Cerebellar cortex (tissue), 1 donor: ENCODE results near the gene ERCC1.
A peak's percentile ranks its signal among the peaks of the same experiment; 100 is the strongest.
"Not testable (repeated sequence)": the region's sequence is repeated elsewhere in the genome, so short reads cannot be mapped to it uniquely, and the experiment has no call there.

Experiments
- DNase-seq: peaks from one replicate; pipeline ENCODE4 v3.0.0-alpha.2; 2015; ENCODE audit warnings: low spot score

The ERCC1 gene

DNA sequence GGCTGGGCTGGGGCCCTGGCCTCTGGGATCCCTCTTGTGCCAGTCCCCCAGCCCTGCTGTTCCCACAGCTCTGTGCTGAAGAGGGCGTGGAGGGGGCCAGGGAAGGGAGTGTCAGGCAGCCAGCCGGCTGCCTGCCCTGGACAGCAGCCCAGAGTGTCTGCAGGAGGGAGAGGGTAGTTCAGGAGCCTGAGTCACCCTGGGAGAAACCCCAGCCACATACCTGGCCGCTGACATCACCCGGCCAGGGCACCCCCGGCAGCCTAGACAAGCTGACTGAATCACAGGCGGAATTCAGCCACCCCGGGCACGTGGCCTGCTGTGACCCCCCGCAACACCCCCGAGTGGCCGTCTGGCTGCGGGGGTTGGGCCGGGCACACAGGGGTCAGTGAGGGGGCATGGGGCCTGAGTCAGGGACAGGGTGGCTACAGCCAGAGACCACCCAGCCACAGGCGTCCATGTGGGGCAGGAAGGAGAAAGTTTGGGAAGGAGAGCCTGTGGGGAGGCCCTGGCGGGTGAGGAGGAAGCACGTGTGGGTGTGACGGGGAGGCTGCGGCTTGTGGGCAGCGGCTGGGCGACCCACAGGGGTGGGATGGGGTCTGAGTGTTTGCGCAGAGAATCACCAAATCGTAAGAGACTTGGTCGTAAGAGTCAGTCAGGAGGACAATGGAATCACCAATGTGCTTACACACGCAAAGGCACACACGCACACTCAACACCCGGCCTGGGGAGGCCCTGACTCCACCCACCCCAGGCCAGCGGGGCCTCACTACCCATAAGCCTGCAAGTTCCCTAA, 32.2 kb upstream of the ERCC1 start:
- DNase-seq: peak; percentile 71

DNA sequence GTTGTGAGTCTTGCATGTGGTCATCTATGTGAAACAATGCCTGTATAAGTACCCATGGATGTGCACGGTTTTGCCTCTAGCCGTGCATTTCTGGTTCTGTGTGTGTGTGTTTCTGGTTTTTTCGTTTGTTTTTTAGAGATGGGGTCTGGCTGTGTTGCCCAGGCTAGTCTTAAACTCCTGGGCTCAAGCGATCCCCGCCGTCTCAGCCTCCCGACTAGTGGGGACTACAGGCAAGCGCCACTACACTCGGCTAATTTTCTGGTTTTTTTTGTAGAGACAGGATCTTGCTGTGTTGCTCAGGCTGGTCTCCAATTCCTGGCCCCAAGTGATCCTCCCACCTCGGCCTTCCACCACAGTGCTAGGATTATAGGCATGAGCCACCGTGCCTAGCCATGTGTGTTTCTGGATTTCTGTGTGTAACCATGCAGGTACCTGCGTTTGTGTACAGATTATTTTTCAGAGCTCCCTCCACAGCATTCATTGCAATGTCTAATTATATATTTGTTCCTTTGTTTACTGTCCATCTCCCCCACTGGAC, 28.2 kb upstream of the ERCC1 start:
- no peak for DNase-seq

DNA sequence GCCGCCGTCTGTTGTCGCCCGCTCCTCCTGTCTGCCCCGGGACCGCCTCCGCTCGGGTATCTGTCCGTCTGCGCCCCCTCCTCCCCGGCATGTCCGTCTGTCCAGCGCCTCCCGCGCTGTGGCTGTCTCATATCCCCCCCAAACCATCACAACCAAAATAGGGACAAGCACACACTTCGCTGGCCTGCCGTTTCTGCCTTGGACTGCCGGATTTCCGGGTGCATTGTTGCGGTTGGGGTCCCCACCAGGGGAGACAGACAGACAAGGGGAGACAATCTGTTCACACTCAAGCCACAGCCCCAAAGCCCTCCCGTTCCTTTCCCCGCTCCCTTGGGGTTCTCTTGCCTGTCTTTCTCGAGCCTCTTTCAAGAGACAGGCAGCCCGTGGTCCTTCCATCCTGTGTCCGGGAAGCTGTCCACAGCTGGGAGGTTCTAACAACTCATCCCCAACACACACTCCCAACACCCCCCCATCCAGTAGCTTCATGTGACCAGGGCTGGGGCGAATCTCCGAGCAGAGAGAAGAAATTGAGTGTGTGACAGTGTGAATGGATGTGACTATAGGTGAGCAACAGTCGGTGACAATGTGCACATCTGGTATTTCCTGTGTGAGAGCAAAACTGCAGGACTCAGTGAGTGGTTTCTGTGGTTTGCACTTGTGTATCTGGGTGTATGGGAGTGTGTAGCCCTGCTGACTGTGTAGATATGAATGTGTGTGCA, 27.6 kb upstream of the ERCC1 start:
- DNase-seq: no peak

DNA sequence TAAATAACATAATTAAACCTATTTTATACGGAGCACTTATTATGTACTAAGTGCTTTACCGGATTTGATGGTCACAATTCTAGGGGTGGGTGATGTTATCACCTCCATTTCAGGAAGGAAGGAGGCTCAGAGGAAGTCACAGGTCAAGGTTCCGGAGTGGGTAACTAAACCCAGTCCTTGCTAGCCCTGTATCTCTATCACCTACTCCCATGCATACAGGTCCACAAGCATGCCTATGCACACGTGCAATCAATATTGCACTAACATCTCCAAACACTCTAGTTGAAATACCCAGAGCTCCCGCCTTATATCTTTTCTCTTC, 26.3 kb upstream of the ERCC1 start:
- DNase-seq: no peak

- DNase-seq: no peak
Measured at GRCh38 chr19:45448887-45449299, 25.2 kb upstream of the ERCC1 start.

DNA sequence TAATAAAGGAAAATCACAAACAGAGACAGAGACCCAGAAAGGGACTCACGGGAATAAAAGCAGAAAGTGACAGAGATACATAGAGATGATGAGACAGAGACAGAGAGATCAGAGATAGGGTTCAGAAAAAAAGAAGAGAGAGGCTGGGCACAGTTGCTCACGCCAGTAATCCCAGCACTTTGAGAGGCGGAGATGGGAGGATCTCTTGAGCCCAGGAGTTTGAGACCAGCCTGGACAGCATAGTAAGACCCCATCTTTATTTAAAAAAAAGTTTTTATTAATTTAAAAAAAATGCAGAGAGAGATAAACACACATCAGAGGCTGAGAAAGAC, 24.7 kb upstream of the ERCC1 start:
- DNase-seq: no peak

- no peak for DNase-seq
Measured at GRCh38 chr19:45446944-45447343, 23.2 kb upstream of the ERCC1 start.

- DNase-seq: no peak
Measured at GRCh38 chr19:45446295-45446694, 22.6 kb upstream of the ERCC1 start.

GRCh38 chr19:45445139-45445538, 21.4 kb upstream of the ERCC1 start:
- no peak for DNase-seq

- peak; percentile 69 for DNase-seq
Measured at GRCh38 chr19:45444318-45445041, 20.8 kb upstream of the ERCC1 start.

DNA sequence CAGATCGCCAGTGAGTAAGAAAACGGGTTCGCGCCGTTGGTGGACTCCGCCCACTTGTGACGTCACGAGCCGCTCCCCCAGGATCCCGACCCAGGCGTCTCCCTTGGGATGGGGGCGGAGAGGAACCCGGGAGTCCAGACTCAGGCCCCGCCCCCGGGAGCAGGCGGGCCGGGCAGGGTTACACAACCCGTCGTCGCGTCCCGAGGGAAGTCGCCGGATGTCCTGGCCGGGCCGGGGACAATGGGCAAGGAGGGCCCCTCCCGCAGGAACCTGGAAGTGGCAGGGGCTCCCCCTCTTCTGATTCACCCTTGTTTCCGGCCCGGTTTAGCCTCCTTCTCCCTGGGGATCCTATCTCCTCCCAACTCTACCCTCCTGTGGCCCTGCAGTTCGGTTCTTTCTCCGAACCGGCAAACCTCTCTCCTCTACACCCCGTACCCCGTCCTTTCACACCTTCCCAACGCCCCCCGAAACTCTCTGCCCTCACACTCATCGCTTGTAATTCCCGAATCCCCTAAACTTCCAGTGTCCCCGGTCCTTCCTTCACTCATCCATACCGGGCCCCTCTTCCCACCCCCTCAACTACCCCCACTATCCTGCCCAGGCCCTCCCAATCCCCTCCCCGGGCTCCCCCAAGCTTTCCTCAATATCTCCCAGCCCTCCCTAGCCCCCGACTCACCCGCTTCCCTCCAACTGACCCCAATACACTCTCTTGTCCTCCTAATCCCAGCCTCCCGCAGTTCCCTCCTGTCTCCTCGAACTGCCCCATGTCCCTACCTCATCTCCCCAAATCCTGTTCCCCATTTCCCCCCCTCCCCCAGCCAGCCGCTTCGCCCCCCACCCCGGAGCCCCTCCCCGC, 20.0 kb upstream of the ERCC1 start:
- DNase-seq: peak; percentile 83

DNA sequence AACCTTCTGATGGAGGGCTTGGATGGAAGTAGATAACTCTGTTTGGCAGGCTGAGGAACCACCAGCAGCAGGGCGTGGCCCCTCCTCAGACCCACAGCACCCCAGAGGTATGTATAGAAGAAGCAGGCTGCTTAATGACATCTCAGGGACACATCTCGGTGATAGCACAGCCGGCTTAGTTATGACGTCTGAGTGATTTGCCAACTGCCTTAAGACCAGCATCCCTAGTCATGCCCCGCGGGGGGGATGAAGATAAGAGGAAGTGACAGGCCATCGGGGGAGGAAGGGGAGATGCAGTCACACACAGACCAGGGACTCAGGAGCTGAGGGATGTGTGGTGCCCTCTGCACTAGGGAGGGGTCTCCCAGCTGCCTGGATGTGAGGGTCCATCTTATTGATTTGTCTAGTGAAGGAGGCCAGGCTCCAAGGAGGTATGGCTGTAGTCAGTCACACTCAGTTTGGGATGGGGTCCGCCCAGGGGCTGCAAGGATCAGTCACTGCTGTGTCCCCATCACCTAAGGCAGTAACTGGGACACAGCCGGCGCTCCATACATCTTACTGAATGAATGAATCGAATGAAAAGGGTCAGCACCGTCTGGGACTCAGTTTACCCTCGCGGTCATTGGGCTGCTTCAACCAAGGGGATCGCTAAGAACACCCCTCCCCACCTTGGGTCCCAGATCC, 19.2 kb upstream of the ERCC1 start:
- no peak for DNase-seq

DNA sequence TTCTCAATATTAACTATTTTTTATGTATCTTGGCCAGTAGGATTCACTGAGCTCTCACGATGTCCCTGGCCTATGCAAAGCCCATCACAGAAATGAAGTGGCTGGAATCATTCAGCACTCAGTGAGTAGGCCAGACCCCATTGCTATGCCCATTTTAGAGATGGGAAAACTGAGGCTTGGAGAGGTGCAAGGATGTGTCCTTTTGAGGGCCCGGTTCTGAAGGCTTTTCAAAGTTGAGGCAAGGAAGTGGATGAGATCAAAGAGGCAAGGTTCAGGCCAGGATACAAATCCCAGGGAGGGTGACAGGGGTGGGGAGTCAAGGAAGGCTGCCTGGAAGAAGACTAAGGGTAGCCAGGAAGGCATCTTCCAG, 18.7 kb upstream of the ERCC1 start:
- no peak for DNase-seq

DNA sequence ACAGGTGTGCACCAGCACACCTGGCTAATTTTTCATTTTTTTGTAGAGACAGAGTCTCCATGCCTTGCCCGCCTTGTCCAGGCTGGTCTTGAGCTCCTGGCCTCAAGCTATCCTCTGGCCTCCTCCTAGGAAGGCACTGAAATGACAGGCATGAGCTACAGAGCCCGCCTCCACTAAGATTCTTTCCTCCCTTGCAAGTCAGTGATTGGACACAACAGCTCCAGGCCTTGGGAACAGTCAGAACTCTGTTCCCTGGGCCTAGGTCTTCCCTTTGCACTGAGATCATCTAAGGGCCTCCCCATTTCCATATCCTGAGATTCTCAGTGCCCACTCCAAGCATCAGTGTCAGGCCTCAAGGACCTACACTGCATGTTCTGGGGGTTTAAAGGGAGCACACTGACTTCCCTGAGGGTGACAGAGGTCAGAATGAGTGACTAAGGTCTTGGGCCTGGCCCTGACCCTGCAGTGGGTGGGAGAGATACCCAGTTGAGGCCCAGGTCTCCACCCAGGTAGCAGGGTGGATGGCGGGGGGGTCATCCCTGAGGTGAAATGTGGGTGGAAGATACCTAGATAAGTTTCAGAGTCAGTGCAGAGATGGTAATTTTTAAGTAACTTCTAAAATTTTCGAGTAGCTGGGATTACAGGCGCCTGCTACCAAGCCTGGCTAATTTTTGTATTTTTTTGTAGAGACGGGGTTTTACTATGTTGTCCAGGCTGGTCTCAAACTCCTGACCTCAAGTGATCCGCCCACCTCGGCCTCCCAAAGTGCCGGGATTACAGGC, 17.3 kb upstream of the ERCC1 start:
- peak; percentile 75 for DNase-seq

DNA sequence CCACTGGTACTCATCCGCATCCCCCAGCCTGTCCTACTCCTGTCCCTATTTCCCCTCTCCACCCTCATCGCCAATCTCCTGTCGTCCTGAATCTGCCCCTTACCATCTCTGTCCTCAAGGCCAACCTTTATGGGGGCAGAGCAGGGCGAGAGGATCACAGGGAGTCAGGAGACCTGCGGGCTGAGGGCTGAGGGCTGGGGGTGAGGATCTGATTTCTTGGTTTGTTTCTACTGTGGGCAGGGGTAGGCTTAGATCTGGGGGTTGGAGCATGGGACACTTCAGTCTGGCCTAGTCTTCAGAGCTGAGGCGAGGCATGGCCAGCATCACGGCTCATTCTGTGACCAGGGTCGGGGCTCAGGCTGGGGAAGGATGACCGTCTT, 16.5 kb upstream of the ERCC1 start:
- no peak for DNase-seq

GRCh38 chr19:45439569-45440258, 16.0 kb upstream of the ERCC1 start:
- peak; percentile 78 for DNase-seq

DNA sequence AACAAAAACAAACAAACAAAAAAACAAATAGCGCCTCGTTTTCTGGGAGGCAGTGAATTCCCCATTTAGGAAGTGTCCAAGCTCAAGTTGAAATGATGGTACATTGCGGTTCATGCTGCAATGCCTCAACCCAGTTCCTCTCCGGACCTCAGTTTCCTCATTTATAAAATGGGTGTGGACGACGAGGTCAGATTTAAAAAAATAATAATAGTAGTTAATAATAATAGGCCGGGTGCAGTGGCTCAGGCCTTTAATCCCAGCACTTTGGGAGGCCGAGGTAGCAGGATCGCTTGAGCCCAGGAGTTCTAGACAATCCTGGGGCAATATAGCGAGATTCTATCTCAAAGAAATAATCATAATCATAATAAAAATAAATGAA, 15.5 kb upstream of the ERCC1 start:
- no peak for DNase-seq

DNA sequence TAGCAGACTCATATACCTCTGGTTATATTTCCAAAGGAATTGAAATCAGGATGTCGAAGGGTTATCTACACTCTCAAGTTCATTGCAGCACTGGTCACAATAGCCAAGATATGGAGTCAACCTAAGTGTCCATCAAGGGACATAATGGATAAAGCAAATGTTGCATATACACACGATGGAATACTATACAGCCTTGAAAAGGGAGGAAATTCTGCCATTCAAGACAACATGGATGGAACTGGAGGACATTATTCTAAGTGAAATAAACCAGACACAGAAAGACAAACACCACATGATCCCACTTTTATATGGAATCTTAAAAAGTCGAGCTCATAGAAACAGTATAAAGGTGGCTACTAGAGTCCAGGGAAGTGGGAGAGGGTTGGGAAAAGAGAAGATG, 13.6 kb upstream of the ERCC1 start:
- DNase-seq: no peak

DNA sequence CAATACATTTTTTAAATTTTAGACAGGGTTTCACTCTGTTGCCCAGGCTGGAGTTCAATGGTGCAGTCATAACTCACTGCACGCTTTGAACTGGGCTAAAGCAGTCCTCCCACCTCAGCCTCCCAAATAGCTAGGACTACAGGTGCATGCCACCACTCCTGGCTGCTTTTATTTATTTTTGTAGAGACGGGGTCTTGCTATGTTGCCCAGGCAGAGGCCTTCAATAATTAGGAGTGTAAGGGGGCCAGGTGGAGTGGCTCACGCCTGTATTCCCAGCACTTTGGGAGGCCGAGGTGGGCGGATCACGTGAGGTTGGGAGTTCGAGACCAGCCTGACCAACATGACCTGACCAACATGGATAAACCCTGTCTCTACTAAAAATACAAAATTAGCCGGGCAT, 8.8 kb upstream of the ERCC1 start:
- not testable (repeated sequence) for DNase-seq

- not testable (repeated sequence) for DNase-seq
Measured at GRCh38 chr19:45431008-45431407, 7.3 kb upstream of the ERCC1 start.
